ENCODE data around the gene DNER. TPM values are rescaled to one million over a fixed set of nuclear protein-coding genes. Genes with fewer than 3 reads are reported as not detected.

Gene DNER
- total and polyA plus RNA-seq, 2 experiments from 2014 or later, result 4.7 to 8.8 TPM

DNA sequence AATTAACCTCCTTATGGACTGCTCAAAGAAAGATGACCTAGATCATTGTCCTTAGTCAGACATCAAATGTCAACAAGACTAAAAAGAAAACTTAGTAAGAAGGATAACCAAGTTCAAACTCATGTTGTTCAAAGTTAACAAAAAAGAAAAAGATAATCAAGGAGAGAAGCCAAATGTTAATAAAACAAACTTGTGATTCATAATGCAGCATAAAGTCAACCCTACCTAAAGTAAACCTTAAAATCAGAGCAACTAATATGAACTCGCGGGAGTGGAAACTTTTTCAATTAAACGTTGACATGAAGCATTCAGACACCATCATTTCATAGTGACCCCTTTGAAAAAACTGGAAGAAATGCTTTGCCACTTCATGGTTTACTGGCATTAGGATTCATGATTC, 52.9 kb downstream of the DNER start (continued):
- TF ChIP-seq ZNF331 (CRISPR knock-in tag; IDR thresholded peaks at IDR 0.05; ENCODE audit: low read depth) (no peak), EZH2 (IDR thresholded peaks at IDR 0.05; ENCODE audit: low read depth, unreplicated experiment) (no peak)
- TF ChIP-seq, protein P1, sequence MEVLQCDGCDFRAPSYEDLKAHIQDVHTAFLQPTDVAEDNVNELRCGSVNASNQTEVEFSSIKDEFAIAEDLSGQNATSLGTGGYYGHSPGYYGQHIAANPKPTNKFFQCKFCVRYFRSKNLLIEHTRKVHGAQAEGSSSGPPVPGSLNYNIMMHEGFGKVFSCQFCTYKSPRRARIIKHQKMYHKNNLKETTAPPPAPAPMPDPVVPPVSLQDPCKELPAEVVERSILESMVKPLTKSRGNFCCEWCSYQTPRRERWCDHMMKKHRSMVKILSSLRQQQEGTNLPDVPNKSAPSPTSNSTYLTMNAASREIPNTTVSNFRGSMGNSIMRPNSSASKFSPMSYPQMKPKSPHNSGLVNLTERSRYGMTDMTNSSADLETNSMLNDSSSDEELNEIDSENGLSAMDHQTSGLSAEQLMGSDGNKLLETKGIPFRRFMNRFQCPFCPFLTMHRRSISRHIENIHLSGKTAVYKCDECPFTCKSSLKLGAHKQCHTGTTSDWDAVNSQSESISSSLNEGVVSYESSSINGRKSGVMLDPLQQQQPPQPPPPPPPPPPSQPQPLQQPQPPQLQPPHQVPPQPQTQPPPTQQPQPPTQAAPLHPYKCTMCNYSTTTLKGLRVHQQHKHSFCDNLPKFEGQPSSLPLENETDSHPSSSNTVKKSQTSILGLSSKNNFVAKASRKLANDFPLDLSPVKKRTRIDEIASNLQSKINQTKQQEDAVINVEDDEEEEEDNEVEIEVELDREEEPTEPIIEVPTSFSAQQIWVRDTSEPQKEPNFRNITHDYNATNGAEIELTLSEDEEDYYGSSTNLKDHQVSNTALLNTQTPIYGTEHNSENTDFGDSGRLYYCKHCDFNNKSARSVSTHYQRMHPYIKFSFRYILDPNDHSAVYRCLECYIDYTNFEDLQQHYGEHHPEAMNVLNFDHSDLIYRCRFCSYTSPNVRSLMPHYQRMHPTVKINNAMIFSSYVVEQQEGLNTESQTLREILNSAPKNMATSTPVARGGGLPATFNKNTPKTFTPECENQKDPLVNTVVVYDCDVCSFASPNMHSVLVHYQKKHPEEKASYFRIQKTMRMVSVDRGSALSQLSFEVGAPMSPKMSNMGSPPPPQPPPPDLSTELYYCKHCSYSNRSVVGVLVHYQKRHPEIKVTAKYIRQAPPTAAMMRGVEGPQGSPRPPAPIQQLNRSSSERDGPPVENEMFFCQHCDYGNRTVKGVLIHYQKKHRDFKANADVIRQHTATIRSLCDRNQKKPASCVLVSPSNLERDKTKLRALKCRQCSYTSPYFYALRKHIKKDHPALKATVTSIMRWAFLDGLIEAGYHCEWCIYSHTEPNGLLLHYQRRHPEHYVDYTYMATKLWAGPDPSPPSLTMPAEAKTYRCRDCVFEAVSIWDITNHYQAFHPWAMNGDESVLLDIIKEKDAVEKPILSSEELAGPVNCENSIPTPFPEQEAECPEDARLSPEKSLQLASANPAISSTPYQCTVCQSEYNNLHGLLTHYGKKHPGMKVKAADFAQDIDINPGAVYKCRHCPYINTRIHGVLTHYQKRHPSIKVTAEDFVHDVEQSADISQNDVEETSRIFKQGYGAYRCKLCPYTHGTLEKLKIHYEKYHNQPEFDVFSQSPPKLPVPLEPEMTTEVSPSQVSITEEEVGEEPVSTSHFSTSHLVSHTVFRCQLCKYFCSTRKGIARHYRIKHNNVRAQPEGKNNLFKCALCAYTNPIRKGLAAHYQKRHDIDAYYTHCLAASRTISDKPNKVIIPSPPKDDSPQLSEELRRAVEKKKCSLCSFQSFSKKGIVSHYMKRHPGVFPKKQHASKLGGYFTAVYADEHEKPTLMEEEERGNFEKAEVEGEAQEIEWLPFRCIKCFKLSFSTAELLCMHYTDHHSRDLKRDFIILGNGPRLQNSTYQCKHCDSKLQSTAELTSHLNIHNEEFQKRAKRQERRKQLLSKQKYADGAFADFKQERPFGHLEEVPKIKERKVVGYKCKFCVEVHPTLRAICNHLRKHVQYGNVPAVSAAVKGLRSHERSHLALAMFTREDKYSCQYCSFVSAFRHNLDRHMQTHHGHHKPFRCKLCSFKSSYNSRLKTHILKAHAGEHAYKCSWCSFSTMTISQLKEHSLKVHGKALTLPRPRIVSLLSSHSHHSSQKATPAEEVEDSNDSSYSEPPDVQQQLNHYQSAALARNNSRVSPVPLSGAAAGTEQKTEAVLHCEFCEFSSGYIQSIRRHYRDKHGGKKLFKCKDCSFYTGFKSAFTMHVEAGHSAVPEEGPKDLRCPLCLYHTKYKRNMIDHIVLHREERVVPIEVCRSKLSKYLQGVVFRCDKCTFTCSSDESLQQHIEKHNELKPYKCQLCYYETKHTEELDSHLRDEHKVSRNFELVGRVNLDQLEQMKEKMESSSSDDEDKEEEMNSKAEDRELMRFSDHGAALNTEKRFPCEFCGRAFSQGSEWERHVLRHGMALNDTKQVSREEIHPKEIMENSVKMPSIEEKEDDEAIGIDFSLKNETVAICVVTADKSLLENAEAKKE (CRISPR knock-in tag; IDR thresholded peaks at IDR 0.05), result no peak

DNA sequence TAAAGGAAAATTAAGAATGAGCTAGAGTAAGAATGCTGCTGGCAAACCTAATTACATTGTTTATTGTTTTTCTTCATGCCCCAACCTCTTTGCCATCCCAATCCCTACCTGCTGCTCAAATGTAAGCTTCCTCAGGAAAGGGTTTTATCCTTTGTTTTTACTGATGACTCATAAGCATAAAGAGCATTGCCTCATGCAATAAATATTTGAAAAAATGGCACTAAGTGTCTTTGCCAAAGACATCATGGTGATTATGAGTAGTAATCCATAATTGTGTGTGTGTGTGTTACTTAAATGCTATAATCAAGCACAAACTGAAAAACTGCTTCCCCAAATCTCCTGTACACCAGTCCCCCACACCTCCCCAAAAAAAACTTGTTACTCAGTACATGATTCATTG, 53.4 kb downstream of the DNER start:
- peaks cover 5% of the 10 kb centered on the region for H3K27me3 Mint-ChIP-seq (ENCODE audit: insufficient read depth, low read depth, poor library complexity)
- TF ChIP-seq JUNB (IDR thresholded peaks at IDR 0.05; ENCODE audit: unreplicated experiment) (no peak), EZH2phosphoT487 (IDR thresholded peaks at IDR 0.05; ENCODE audit: unreplicated experiment) (no peak)
- TF ChIP-seq, protein P2, sequence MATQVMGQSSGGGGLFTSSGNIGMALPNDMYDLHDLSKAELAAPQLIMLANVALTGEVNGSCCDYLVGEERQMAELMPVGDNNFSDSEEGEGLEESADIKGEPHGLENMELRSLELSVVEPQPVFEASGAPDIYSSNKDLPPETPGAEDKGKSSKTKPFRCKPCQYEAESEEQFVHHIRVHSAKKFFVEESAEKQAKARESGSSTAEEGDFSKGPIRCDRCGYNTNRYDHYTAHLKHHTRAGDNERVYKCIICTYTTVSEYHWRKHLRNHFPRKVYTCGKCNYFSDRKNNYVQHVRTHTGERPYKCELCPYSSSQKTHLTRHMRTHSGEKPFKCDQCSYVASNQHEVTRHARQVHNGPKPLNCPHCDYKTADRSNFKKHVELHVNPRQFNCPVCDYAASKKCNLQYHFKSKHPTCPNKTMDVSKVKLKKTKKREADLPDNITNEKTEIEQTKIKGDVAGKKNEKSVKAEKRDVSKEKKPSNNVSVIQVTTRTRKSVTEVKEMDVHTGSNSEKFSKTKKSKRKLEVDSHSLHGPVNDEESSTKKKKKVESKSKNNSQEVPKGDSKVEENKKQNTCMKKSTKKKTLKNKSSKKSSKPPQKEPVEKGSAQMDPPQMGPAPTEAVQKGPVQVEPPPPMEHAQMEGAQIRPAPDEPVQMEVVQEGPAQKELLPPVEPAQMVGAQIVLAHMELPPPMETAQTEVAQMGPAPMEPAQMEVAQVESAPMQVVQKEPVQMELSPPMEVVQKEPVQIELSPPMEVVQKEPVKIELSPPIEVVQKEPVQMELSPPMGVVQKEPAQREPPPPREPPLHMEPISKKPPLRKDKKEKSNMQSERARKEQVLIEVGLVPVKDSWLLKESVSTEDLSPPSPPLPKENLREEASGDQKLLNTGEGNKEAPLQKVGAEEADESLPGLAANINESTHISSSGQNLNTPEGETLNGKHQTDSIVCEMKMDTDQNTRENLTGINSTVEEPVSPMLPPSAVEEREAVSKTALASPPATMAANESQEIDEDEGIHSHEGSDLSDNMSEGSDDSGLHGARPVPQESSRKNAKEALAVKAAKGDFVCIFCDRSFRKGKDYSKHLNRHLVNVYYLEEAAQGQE (IDR thresholded peaks at IDR 0.05; ENCODE audit: unreplicated experiment), result no peak
- TF ChIP-seq, protein P1 (CRISPR knock-in tag; IDR thresholded peaks at IDR 0.05), result no peak

More for the DNA sequence above, 53.4 kb downstream of the DNER start:
- Histone ChIP-seq H3F3A (replicated peaks; ENCODE audit: low read depth) (no peaks in the 10 kb centered on the region), H2AFZ (no peak overlapping the region), H3K4me3 (no peak overlapping the region), H3K27me3 (ENCODE audit: insufficient read depth) (no peaks in the 10 kb centered on the region), H3K79me2 (replicated peaks; ENCODE audit: insufficient read depth) (no peaks in the 10 kb centered on the region), H3K27ac (ENCODE audit: low read depth) (no peak overlapping the region), H3K36me3 (ENCODE audit: insufficient read depth) (no peaks in the 10 kb centered on the region), H3K4me2 (no peak overlapping the region), H3K9me2 (ENCODE audit: insufficient read depth) (no peaks in the 10 kb centered on the region), H4K20me1 (replicated peaks; ENCODE audit: insufficient read depth) (no peaks in the 10 kb centered on the region), H3K4me1 (ENCODE audit: insufficient read depth) (no peaks in the 10 kb centered on the region)
- no peak for DNase-seq (ENCODE audit: low spot score)
- no peak overlapping the region for H3K27ac Mint-ChIP-seq
- ATAC-seq, result no peak
- no peaks in the 10 kb centered on the region for H3K36me3 Mint-ChIP-seq (ENCODE audit: low read depth)
- no peak overlapping the region for H3K4me3 Mint-ChIP-seq
- H3K4me1 Mint-ChIP-seq, result no peaks in the 10 kb centered on the region
- no peaks in the 10 kb centered on the region for H3K9me3 Mint-ChIP-seq

Measured in GM23338 (cell line).